H1 (cell line): ENCODE results near the gene CIAO3. TPM values are rescaled to one million over a fixed set of nuclear protein-coding genes. Genes with fewer than 3 reads are reported as not detected.
"Not testable (repeated sequence)": the region's sequence is repeated elsewhere in the genome, so short reads cannot be mapped to it uniquely, and the experiment has no call there.

ENCODE experiments used
- CTCF ChIA-PET: fragments of 300-600 bp; sonication (Branson Sonifier 250); formaldehyde crosslinking; loops from one replicate; lab custom pipeline; 2021; ENCODE audit not compliant: partially characterized antibody; lab: Charles Lee
- POLR2A ChIA-PET: fragments of 300-600 bp; sonication (Branson Sonifier 250); formaldehyde crosslinking; loops from one replicate; lab custom pipeline; 2021; ENCODE audit warnings: inconsistent platforms; ENCODE audit not compliant: partially characterized antibody; lab: Charles Lee
- DNase-seq, 2 experiments: peaks; one replicate each; pipeline versions ENCODE4 v3.0.0 to v3.0.0-alpha.2; 2010 to 2022; ENCODE audit warnings: low spot score in 2 of 2, low read depth in 1 of 2, mixed read lengths in 1 of 2
- FAIRE-seq: peaks from 2 replicates; lab custom pipeline; 2011; peaks lifted over from hg19 to GRCh38; lab: Jason Lieb, UNC
- H2AFZ ChIP-seq: 2 replicates; pipeline ENCODE4 v1.8.1; 2012; ENCODE audit warnings: low read length, inconsistent platforms
- H2AK5ac ChIP-seq: 2 replicates; pipeline ENCODE4 v1.6.1; 2013; ENCODE audit warnings: low read depth, low read length
- H2BK120ac ChIP-seq: replicated peaks from 2 replicates; pipeline ENCODE3; 2013; ENCODE audit warnings: low read depth, low read length, inconsistent platforms
- H2BK12ac ChIP-seq: 2 replicates; pipeline ENCODE4 v1.6.1; 2013; ENCODE audit warnings: low read depth, low read length
- H2BK15ac ChIP-seq: 2 replicates; pipeline ENCODE4 v1.6.1; 2013; ENCODE audit warnings: low read length
- H2BK20ac ChIP-seq: 2 replicates; pipeline ENCODE4 v1.6.1; 2013; ENCODE audit warnings: low read length
- H2BK5ac ChIP-seq: 2 replicates; pipeline ENCODE4 v1.6.1; 2013; ENCODE audit warnings: low read depth, low read length
- H3K14ac ChIP-seq: 2 replicates; pipeline ENCODE4 v1.6.1; 2013; ENCODE audit warnings: inconsistent platforms; ENCODE audit not compliant: insufficient read length
- H3K18ac ChIP-seq: 2 replicates; pipeline ENCODE4 v1.6.1; 2013; ENCODE audit warnings: low read length; ENCODE audit errors: extremely low read depth
- H3K23ac ChIP-seq: 2 replicates; pipeline ENCODE4 v1.6.1; 2013; ENCODE audit warnings: inconsistent platforms; ENCODE audit not compliant: insufficient read length
- H3K23me2 ChIP-seq: 2 replicates; pipeline ENCODE4 v1.6.1; 2013; ENCODE audit warnings: low read depth, low read length
- H3K27ac ChIP-seq: 2 replicates; pipeline ENCODE4 v1.6.1; 2011; ENCODE audit warnings: low read depth, low read length, inconsistent platforms
- H3K27me3 ChIP-seq, 4 experiments: replicated peaks in 1 of 4; 1 replicate in 1 of 4; 2 replicates in 3 of 4; pipeline versions ENCODE4 v1.6.1 to v1.8.1; 2011 to 2013; ENCODE audit warnings: low read length in 3 of 4, mild to moderate bottlenecking in 3 of 4, inconsistent platforms in 2 of 4, mixed read lengths in 2 of 4, moderate library complexity in 1 of 4; ENCODE audit not compliant: control insufficient read depth in 3 of 4, insufficient read depth in 3 of 4; ENCODE audit errors: extremely low read depth in 1 of 4
- H3K36me3 ChIP-seq, 4 experiments: 2 replicates each; pipeline versions ENCODE4 v1.6.1 to v1.8.1; 2011 to 2013; ENCODE audit warnings: mild to moderate bottlenecking in 4 of 4, low read length in 3 of 4, moderate library complexity in 2 of 4, control low read depth in 1 of 4, inconsistent platforms in 1 of 4; ENCODE audit not compliant: insufficient read depth in 4 of 4, control insufficient read depth in 2 of 4
- H3K4ac ChIP-seq: replicated peaks from 2 replicates; pipeline ENCODE3; 2013; ENCODE audit warnings: low read length, low read depth, mixed read lengths, inconsistent platforms; ENCODE audit not compliant: insufficient read length
- H3K4me1 ChIP-seq, 4 experiments: replicated peaks in 1 of 4; 1 replicate in 1 of 4; 2 replicates in 3 of 4; pipeline versions ENCODE4 v1.6.1 to v1.8.1; 2011 to 2013; ENCODE audit warnings: low read length in 3 of 4, inconsistent platforms in 2 of 4, mixed read lengths in 1 of 4; ENCODE audit not compliant: insufficient read depth in 4 of 4, control insufficient read depth in 3 of 4
- H3K4me2 ChIP-seq, 2 experiments: 2 replicates each; pipeline versions ENCODE4 v1.6.1 to v1.8.1; 2011 to 2013; ENCODE audit warnings: low read depth in 2 of 2, low read length in 2 of 2, control low read depth in 1 of 2, inconsistent platforms in 1 of 2, mild to moderate bottlenecking in 1 of 2; ENCODE audit not compliant: insufficient read depth in 1 of 2
- H3K4me3 ChIP-seq, 4 experiments: fragments of 200-600, 300-600 bp in 1 of 4; sonication (generic), shearing (Covaris generic), sonication (Bioruptor Twin) in 1 of 4; 2 replicates each; pipeline versions ENCODE4 v1.5.1 to v1.8.1; 2011 to 2016; ENCODE audit warnings: low read length in 4 of 4, low read depth in 3 of 4, control low read depth in 2 of 4, inconsistent platforms in 2 of 4, mild to moderate bottlenecking in 2 of 4, mixed read lengths in 1 of 4, moderate library complexity in 1 of 4; ENCODE audit not compliant: insufficient read depth in 2 of 4; ENCODE audit errors: extremely low read depth in 1 of 4
- H3K56ac ChIP-seq: replicated peaks from 2 replicates; pipeline ENCODE3; 2013; ENCODE audit warnings: low read depth, mild to moderate bottlenecking, mixed read lengths, low read length, inconsistent platforms; ENCODE audit not compliant: insufficient read length
- H3K79me1 ChIP-seq: 2 replicates; pipeline ENCODE4 v1.6.1; 2013; ENCODE audit warnings: low read depth, low read length, control low read depth
- H3K79me2 ChIP-seq, 2 experiments: 2 replicates each; pipeline versions ENCODE4 v1.6.1 to v1.8.1; 2012 to 2013; ENCODE audit warnings: low read length in 2 of 2, mild to moderate bottlenecking in 2 of 2, inconsistent platforms in 1 of 2; ENCODE audit not compliant: insufficient read depth in 2 of 2, control insufficient read depth in 1 of 2
- H3K9ac ChIP-seq, 4 experiments: replicated peaks in 1 of 4; 1 replicate in 1 of 4; 2 replicates in 3 of 4; pipeline versions ENCODE4 v1.6.1 to v1.8.1; 2011 to 2013; ENCODE audit warnings: low read depth in 3 of 4, low read length in 3 of 4, control low read depth in 2 of 4, mild to moderate bottlenecking in 2 of 4, moderate library complexity in 2 of 4, inconsistent platforms in 1 of 4; ENCODE audit errors: extremely low read depth in 1 of 4
- H3K9me3 ChIP-seq, 2 experiments: 2 replicates each; pipeline versions ENCODE4 v1.6.1 to v1.8.1; 2012 to 2013; ENCODE audit warnings: mild to moderate bottlenecking in 2 of 2, moderate library complexity in 2 of 2, control low read depth in 1 of 2, inconsistent platforms in 1 of 2, low read depth in 1 of 2, low read length in 1 of 2, mixed read lengths in 1 of 2; ENCODE audit not compliant: insufficient read depth in 2 of 2
- H4K20me1 ChIP-seq, 2 experiments: replicated peaks in 1 of 2; 2 replicates each; pipeline versions ENCODE3 to v1.8.1; 2011 to 2013; ENCODE audit warnings: inconsistent platforms in 2 of 2, low read length in 2 of 2, mild to moderate bottlenecking in 1 of 2; ENCODE audit not compliant: insufficient read depth in 2 of 2, control insufficient read depth in 1 of 2
- H4K5ac ChIP-seq: 2 replicates; pipeline ENCODE4 v1.6.1; 2013; ENCODE audit warnings: low read length, low read depth, mixed read lengths, inconsistent platforms; ENCODE audit not compliant: insufficient read length
- H4K8ac ChIP-seq: 2 replicates; pipeline ENCODE4 v1.8.0; 2013; ENCODE audit warnings: mild to moderate bottlenecking, moderate library complexity, low read length, inconsistent platforms; ENCODE audit not compliant: insufficient read depth; ENCODE audit errors: extremely low read depth
- H4K91ac ChIP-seq: replicated peaks from 2 replicates; pipeline ENCODE3; 2013; ENCODE audit warnings: low read length, mixed read lengths, inconsistent platforms; ENCODE audit not compliant: insufficient read length
- WGBS, 2 experiments: shearing (Covaris generic) in 1 of 2; methylation state at CpG; one replicate each; pipeline versions ENCODE4 v1.1.6 to v1.1.7; 2013 to 2015; ENCODE audit warnings: low lambda C conversion rate in 2 of 2, mixed read lengths in 2 of 2, inconsistent platforms in 1 of 2, low coverage in 1 of 2, missing lambda C conversion rate in 1 of 2; ENCODE audit not compliant: insufficient replicate concordance in 2 of 2, insufficient coverage in 1 of 2, insufficient read length in 1 of 2; ENCODE audit errors: extremely low coverage in 1 of 2, missing lambda C conversion rate in 1 of 2; 5-methylcytosine and 5-hydroxymethylcytosine counted together
- polyA plus RNA-seq, 7 experiments: library from polyadenylated mRNA; depleted of rRNA in 3 of 7; stranded (reverse) in 5 of 7; unstranded in 2 of 7; fragments of >200 nt in 5 of 7; fragments of 200-250 nt in 2 of 7; gene quantifications; 1 replicate in 5 of 7; 2 replicates in 1 of 7; 4 replicates in 1 of 7; pipeline versions ENCODE4 v1.2.1 to v1.2.3, GENCODE V29; 2011 to 2013; ENCODE audit warnings: missing spikeins in 2 of 7, mixed read lengths in 2 of 7
- total RNA-seq: library from RNA; stranded (reverse); fragmentation: NEBNext Ultra II Directional; extraction: Animal tissue kit (Norgen Biotek cat#: 25700); gene quantifications from 2 replicates; pipeline ENCODE4 v1.2.1, GENCODE V29; 2021

Gene CIAO3
- total and polyA plus RNA-seq, 2 of the 8 experiments (the other 6 are each of a cell fraction or from before 2014, with no cell fraction given): 20.0 to 20.4 TPM

- not testable (repeated sequence) for FAIRE-seq, H3K23ac ChIP-seq, H3K4me2 ChIP-seq, H2BK120ac ChIP-seq, H2AFZ ChIP-seq, H3K4ac ChIP-seq, H3K79me2 ChIP-seq, H2BK20ac ChIP-seq, H4K5ac ChIP-seq, H3K18ac ChIP-seq, H2BK5ac ChIP-seq, H3K9ac ChIP-seq, H3K36me3 ChIP-seq, H3K79me1 ChIP-seq, H4K8ac ChIP-seq, H3K56ac ChIP-seq, H3K27ac ChIP-seq, H3K4me3 ChIP-seq, DNase-seq, H3K14ac ChIP-seq, H4K91ac ChIP-seq, H2BK15ac ChIP-seq, H3K9me3 ChIP-seq
- 87% methylated on average over 16 of the region's 16 CpGs; no CpG with 5 or more reads in 1 of the 2 experiments for WGBS, 2 experiments
- Histone ChIP-seq H2AK5ac (peak overlapping the region; percentile 75; the same call in 1 of the 2 replicates), H3K23me2 (peaks cover 15% of the 10 kb centered on the region), H2BK12ac (peak overlapping the region; percentile 60; the same call in 1 of the 2 replicates), H4K20me1 (peaks cover 0 to 15% of the 10 kb centered on the region in 2 experiments), H3K4me1 (peaks cover 0 to 23% (median 15%) of the 10 kb centered on the region in 4 experiments; a peak in 5 of 7 replicates), H3K27me3 (peaks cover 1 to 46% (median 29%) of the 10 kb centered on the region in 4 experiments)
- ChIA-PET POLR2A (interaction anchor here (2.0 to 4.1 kb wide), 3 partner anchors 11 to 16 kb away, joined by 12 to 39 read pairs (median 26); partner anchors contain the start of genes RHBDL1 and STUB1), CTCF (interaction anchor here (0.6 to 1.5 kb wide), 3 partner anchors 12 to 402 kb away, joined by 3 to 4 read pairs (median 4); no protein-coding TSS in a partner anchor)
Measured at GRCh38 chr16:691242-691641, 49.6 kb downstream of the CIAO3 start.
